HG03558 (cell line): ENCODE data around the gene PMP22.

ENCODE experiments used
- ATAC-seq: cut with Tn5 transposase; IDR thresholded peaks from one replicate; pipeline ENCODE4 v1.9.1; 2021; ENCODE audit warnings: moderate number of reproducible peaks; ENCODE audit not compliant: unreplicated experiment; ENCODE audit errors: extremely low read depth

Gene PMP22

DNA sequence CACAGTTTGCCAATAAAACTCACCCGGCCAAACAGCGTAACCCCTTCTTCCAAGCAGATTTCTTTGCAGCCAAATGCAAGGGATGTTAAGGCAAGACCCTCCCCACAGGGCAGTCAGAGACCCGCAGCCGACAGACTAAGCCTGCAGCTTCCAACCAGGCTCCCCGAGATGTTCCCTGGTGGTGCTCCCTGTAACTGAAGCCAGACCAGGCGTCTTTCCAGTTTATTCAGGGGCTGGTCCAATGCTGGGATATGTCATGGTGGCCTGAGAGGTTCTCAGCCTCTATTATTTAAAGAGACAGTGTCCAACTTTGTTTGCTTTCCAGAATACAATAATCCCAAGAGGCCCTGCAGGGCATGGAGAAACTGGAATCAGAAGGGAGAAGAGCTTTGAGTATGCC lies at the start of gene PMP22:
Gene PMP22, minus strand, starts transcription at position 196 of the 400 bp plus-strand sequence. CDS start 4,599 bp downstream, outside the sequence.
- no peak for ATAC-seq

GRCh38 chr17:15311996-15312395 lies 46.9 kb upstream of the PMP22 start:
- no peak for ATAC-seq

DNA sequence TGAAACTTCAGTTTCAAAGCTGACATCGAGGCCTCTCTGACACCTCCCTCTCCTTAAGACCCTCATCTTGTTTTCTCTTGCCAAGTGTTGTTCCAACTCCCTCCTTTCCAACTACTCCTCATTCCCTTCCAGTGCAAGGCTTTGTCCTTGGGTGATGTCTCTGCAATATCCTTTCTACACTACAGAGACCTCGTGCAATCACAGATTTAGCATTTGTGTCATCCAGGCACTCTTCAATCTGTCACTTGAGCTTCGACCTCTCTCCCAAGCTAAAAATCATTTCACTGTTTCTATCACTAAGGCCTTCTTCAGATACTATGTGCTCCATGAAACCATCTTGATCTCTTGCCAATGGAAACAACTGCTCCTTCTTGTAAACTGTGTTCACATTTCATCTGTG lies 44.7 kb upstream of the PMP22 start:
- no peak for ATAC-seq

DNA sequence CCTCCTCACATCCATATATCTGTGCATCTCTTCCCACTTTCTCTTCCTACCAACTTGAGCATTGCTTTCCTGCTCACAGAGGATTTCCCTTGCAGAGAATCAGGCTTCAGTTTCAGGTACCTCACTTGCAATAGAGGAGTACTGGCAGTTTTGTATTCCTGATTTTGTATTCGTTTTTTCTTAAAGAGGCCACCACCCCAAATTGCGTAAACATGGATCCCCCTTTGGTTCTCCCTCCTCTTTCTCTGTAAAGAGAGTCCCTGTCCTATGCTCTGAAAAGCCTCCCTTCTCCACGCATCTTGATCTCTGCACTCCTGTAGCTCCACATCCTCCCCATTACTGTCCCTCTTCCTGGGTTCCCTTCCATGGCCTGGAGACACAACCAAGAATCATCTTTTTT lies 44.1 kb upstream of the PMP22 start:
- no peak for ATAC-seq

- no peak for ATAC-seq
These were observed 43.6 kb upstream of the PMP22 start for GRCh38 chr17:15308758-15309157.

- ATAC-seq = no peak
These were observed 42.6 kb upstream of the PMP22 start for GRCh38 chr17:15307710-15308111.

GRCh38 chr17:15303851-15304250 lies 38.7 kb upstream of the PMP22 start:
- ATAC-seq = no peak

GRCh38 chr17:15303268-15303667 lies 38.1 kb upstream of the PMP22 start:
- ATAC-seq = no peak

GRCh38 chr17:15301845-15302244 lies 36.7 kb upstream of the PMP22 start:
- ATAC-seq = no peak

- ATAC-seq = no peak
These were observed 33.0 kb upstream of the PMP22 start for GRCh38 chr17:15298176-15298575.

DNA sequence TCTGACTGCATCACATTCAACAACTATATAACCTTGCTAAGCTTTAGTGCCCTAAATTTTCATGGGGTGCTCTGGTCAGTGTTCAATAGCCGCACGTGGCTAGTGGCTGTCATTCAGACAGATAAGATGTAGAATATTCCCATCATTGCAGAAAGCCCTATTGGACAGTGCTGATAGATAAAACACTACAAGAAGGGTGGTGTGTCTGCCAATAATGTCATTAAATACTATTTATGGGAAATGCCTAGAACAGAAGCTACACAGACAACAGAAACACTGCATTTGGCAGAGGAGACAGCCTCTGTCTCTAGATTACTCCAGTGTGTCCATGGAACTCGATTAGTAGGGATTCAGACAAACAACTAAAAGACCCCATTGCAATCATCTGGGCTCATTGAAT lies 28.4 kb upstream of the PMP22 start:
- ATAC-seq = no peak

DNA sequence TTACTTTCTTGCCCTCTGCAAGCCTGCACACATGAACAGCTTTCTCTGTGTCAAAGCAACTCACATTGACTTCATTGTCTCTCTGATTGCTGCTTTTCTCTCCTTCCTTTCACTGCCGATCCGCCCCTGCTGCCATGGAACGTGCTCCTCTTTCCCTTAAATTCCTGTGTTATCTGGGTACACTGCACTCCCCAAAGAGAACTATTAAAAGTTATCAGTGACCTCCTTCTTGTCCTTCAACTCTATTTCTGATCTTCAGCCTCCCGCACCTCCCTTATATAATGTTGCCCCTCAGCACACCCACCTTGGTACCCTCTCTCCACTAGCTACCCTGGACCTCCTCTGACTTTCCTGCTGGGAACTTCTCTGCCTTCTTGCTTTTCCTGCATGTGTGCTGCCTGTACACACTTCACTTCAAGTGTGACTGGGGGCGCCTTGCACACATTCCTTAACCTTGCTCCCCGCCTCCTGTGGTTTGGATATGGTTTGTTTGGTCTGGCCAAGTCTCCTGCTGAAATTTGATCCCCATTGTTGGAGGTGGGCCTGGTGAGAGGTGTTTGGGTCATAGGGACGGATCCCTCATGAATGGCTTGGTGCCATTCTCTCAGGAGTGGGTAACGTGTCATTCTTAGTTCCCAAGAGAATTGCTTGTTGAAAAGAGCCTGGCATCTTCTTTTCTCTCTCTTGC lies 26.7 kb upstream of the PMP22 start:
- no peak for ATAC-seq

DNA sequence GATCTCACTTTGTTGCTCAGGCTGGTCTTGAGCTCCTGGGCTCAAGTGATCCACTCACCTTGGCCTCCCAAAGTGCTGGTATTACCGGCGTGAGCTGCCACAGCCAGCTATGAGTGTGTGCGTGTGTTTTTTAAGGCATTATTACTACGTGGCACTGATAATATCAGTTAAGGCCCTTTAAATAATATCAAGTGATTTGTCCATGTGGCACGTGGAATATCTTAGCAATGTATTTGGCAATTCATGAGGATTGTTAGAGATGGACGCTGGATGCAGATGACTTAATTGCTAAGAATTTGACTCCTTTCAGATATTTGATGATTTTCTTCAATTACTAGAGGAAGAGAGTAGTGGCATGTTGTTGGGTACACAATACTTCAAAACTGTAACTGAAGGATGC lies 25.5 kb upstream of the PMP22 start:
- ATAC-seq = no peak

- ATAC-seq = no peak
These were observed 24.4 kb upstream of the PMP22 start for GRCh38 chr17:15289285-15290183.

DNA sequence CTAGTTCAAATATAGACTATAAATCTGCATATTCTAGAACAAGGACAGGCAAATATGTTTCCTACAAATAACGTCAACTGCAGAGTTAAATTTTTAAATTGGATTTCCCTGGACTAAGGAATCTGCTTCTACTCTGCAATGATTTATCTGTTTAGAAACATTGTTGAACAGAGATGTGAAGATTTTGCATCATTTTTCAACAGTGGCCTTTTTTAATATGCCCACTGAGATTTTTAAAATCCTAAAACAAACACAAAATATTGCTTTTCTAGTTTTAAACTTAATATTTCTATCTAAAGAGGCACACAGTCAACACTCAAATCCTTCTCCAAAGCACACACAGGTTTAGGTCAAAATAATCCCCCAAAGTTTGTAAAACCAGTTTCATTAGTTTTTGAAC lies 23.7 kb upstream of the PMP22 start:
- ATAC-seq = no peak

DNA sequence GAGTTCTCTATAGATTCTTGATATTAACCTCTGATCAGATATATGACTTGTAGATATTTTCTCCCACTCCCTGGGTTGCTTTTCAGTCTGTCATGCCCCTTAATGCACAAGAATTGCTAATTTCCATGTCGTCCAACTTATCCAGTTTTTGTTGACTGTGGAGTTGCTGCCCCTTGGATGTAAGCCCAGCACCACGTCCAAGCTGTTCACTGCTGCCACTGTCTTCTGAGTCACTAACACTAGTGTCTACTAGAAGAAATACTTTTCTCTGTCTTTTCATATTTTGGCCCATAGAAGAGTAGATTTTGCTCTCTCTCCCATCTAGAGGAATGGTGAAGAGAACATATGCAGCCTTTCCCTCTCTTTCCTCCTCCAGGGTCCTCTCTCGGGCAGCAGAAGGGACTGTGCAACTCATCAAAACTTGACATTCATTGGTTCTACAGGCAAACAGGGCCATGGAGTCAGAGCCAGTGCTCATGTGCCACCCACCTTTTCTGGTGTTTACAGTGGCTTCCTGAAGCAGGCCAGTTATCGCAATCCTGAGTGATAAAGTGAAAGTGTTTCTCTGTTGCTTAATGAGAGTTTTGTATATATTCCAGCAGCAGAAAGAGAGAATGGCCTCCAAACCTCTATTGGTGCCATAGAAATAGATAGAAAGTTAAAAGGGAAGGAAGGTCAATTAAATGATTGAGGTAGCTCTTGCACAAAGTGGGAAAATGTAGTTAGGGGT lies 22.6 kb upstream of the PMP22 start:
- no peak for ATAC-seq

- no peak for ATAC-seq
These were observed 20.3 kb upstream of the PMP22 start for GRCh38 chr17:15285466-15285865.

GRCh38 chr17:15284537-15284936 lies 19.4 kb upstream of the PMP22 start:
- no peak for ATAC-seq

DNA sequence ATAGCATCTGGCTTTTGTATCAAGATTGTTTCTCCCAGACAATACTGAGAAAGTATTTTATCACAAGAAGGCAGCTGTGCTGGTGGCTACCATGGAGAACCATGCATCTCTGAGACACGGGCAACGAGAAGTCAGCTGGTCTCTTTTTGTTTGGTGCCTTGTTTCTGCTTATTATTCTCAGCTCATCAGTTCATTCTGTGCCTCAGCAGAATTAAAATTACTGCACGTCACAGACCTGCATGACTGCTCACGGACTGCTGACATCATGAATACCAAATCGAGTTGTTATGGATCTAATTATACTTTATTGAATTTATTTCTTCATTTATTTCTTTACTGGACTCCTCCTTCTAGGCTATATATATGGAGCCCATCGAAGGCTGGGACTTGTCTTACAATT lies 19.0 kb upstream of the PMP22 start:
- no peak for ATAC-seq

- ATAC-seq = no peak
These were observed 16.8 kb upstream of the PMP22 start for GRCh38 chr17:15281909-15282308.

DNA sequence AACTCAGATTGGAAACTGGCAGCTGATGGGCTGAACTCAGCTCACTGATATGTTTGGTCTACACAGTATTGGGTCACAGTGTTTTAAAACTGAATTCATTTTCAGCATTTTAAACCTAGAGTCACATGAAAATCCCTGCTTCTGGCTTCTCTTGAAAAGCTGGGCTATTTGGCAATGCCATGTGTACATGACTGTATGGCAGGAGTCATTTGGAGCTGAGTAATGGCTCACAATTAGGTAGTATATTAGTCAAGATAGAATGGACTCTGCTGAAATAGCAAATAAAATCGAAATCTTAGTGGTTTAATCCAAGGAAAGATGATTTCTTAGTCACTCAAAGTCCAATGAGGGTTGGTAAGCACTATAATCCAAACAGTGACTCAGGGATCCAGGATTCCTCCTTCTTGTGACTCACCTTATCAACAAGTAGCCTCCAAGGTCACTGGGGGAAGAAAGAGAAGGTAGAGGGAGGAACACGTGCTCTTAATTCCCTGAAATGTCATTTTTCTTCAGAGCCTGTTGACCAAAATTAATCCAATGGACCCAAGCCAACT lies 13.9 kb upstream of the PMP22 start:
- no peak for ATAC-seq
